GM12878 (cell line): ENCODE results near the gene USP25. TPM values are rescaled to one million over a fixed set of nuclear protein-coding genes. Genes with fewer than 3 reads are reported as not detected.

ENCODE experiments used
- ATAC-seq: fragments of 200-7000 bp; cut with Tn5 transposase; 3 replicates; pipeline ENCODE4 v1.9.1; 2020; ENCODE audit warnings: mild to moderate bottlenecking, moderate library complexity
- BruUV-seq: library from RNA; stranded (reverse); fragments of 400-500 nt; replicated peaks from 2 replicates; lab custom pipeline; 2021; lab: Mats Ljungman, UMichigan
- CTCF ChIA-PET: fragments of 300-600 bp; sonication (Branson Sonifier 250); formaldehyde crosslinking; extraction: SDS; loops from one replicate; lab custom pipeline; 2021; ENCODE audit warnings: inconsistent platforms; lab: Yijun Ruan, JAX
- POLR2A ChIA-PET: fragments of 350-600 bp; formaldehyde crosslinking; extraction: SDS; loops from one replicate; lab custom pipeline; 2021; ENCODE audit warnings: inconsistent platforms; lab: Charles Lee
- RAD21 ChIA-PET: fragments of 300-600 bp; sonication (Branson Sonifier 250); formaldehyde crosslinking; loops from one replicate; lab custom pipeline; 2023; ENCODE audit warnings: antibody characterized with exemption; ENCODE audit not compliant: unreplicated experiment; lab: Charles Lee
- SMC1A ChIA-PET: fragments of 300-600 bp; sonication (Branson Sonifier 250); formaldehyde crosslinking; loops from one replicate; lab custom pipeline; 2023; ENCODE audit not compliant: unreplicated experiment, uncharacterized antibody; lab: Charles Lee
- DNase-seq: peaks from one replicate; pipeline ENCODE4 v3.0.0-alpha.2; 2011; ENCODE audit warnings: low read depth, low spot score
- FAIRE-seq: peaks from 3 replicates; lab custom pipeline; 2011; peaks lifted over from hg19 to GRCh38; lab: Jason Lieb, UNC
- H2AFZ ChIP-seq: 2 replicates; pipeline ENCODE4 v1.6.0; 2011; ENCODE audit warnings: low read depth, low read length, control low read depth; ENCODE audit not compliant: control insufficient read depth
- H3K27ac ChIP-seq: 2 replicates; pipeline ENCODE4 v1.5.1; 2011; ENCODE audit warnings: control low read depth; ENCODE audit not compliant: control insufficient read depth, insufficient read depth
- H3K27me3 ChIP-seq, 2 experiments: replicated peaks in 1 of 2; 2 replicates each; pipeline versions ENCODE4 v1.6.0 to v1.6.1; 2011; ENCODE audit warnings: low read length in 1 of 2; ENCODE audit not compliant: control insufficient read depth in 2 of 2, insufficient read depth in 2 of 2
- H3K36me3 ChIP-seq, 2 experiments: 2 replicates each; pipeline ENCODE4 v1.5.1; 2011; ENCODE audit warnings: low read length in 1 of 2; ENCODE audit not compliant: control insufficient read depth in 2 of 2, insufficient read depth in 2 of 2
- H3K4me1 ChIP-seq: 2 replicates; pipeline ENCODE4 v1.6.1; 2011; ENCODE audit warnings: mild to moderate bottlenecking, low read length, moderate library complexity, mixed read lengths; ENCODE audit not compliant: control insufficient read depth, insufficient read depth
- H3K4me2 ChIP-seq: 2 replicates; pipeline ENCODE4 v1.6.0; 2011; ENCODE audit warnings: control low read depth; ENCODE audit not compliant: control insufficient read depth, insufficient read depth
- H3K4me3 ChIP-seq: fragments of 200-600 bp; sonication (generic); 2 replicates; pipeline ENCODE4 v1.5.1; 2016
- H3K79me2 ChIP-seq: 2 replicates; pipeline ENCODE4 v1.6.0; 2011; ENCODE audit warnings: low read length; ENCODE audit not compliant: control insufficient read depth, insufficient read depth
- H3K9ac ChIP-seq: 2 replicates; pipeline ENCODE4 v1.8.0; 2011; ENCODE audit warnings: low read length, control low read depth, mixed read lengths; ENCODE audit not compliant: control insufficient read depth, insufficient read depth
- H3K9me3 ChIP-seq: replicated peaks from 3 replicates; pipeline ENCODE4 v1.5.1; 2011; ENCODE audit warnings: mild to moderate bottlenecking, low read length; ENCODE audit not compliant: control insufficient read depth, insufficient read depth
- H4K20me1 ChIP-seq: 2 replicates; pipeline ENCODE4 v1.6.0; 2011; ENCODE audit not compliant: control insufficient read depth, insufficient read depth
- CHD4 ChIP-seq: fragments of 200-600 bp; sonication (generic); IDR thresholded peaks from 2 replicates; pipeline ENCODE4 v1.6.1; 2016; ENCODE audit warnings: mild to moderate bottlenecking
- GATAD2B ChIP-seq: fragments of 450-650 bp; conservative IDR thresholded peaks from 2 replicates; pipeline ENCODE4 v1.6.1; 2017; ENCODE audit warnings: low read depth, mild to moderate bottlenecking, moderate library complexity
- IRF3 ChIP-seq: fragments of 450-650 bp; IDR thresholded peaks from 2 replicates; pipeline ENCODE4 v1.6.1; 2014; ENCODE audit warnings: mild to moderate bottlenecking
- MXI1 ChIP-seq: fragments of 150-350 bp; IDR thresholded peaks from 2 replicates; pipeline ENCODE4 v1.6.1; 2011; ENCODE audit warnings: low read depth, mild to moderate bottlenecking, inconsistent platforms, low read length, improper control_type of control experiment
- MYC ChIP-seq: IDR thresholded peaks from 2 replicates; pipeline ENCODE4 v1.6.1; 2011; ENCODE audit warnings: mild to moderate bottlenecking, low read length, moderate library complexity, inconsistent platforms; ENCODE audit not compliant: insufficient read depth, insufficient replicate concordance, insufficient read length, severe bottlenecking
- SIN3A ChIP-seq: IDR thresholded peaks from 2 replicates; pipeline ENCODE4 v1.6.1; 2012; ENCODE audit warnings: low read depth, low read length, improper control_type of control experiment
- SMAD1 ChIP-seq: fragments of 450-650 bp; IDR thresholded peaks from 2 replicates; pipeline ENCODE4 v1.6.1; 2018; ENCODE audit warnings: mild to moderate bottlenecking, low read depth; ENCODE audit not compliant: partially characterized antibody
- ZNF687 ChIP-seq: fragments of 450-650 bp; IDR thresholded peaks from 2 replicates; pipeline ENCODE4 v1.6.1; 2017; ENCODE audit warnings: mild to moderate bottlenecking, moderate library complexity
- WGBS: methylation state at CpG from one replicate; pipeline ENCODE4 v1.1.6; 2016; ENCODE audit warnings: low lambda C conversion rate; ENCODE audit not compliant: insufficient replicate concordance, insufficient coverage; ENCODE audit errors: missing lambda C conversion rate; 5-methylcytosine and 5-hydroxymethylcytosine counted together
- in situ Hi-C: fragments of 300-500 bp; cut with MboI; formaldehyde crosslinking; loops from 9 replicates; pipeline ENCODE4 v1.14.3; 2018; ENCODE audit warnings: mixed read lengths
- intact Hi-C: fragments of 100-400 bp; cut with micrococcal nuclease; formaldehyde crosslinking; loops from one replicate; pipeline ENCODE4 v1.14.2; 2022; ENCODE audit not compliant: unreplicated experiment
- polyA plus RNA-seq, 11 experiments: library from polyadenylated mRNA; depleted of rRNA in 4 of 11; unstranded in 6 of 11; stranded (reverse) in 5 of 11; fragments of >200 nt; fragmentation: Nextera tagmentation in 4 of 11; fragmentation: Illumina TruSeq in 1 of 11; extraction: Ambion mirVana in 4 of 11; extraction: Trizol in 1 of 11; gene quantifications; 1 replicate in 1 of 11; 2 replicates in 10 of 11; pipeline versions ENCODE4 v1.2.1 to v1.2.3, GENCODE V29; 2011 to 2016; ENCODE audit warnings: inconsistent platforms in 2 of 11, missing spikeins in 2 of 11, low read depth in 1 of 11
- total RNA-seq, 4 experiments: library from RNA; depleted of rRNA in 3 of 4; stranded (reverse); fragments of >200 nt in 3 of 4; fragmentation: Illumina TruSeq in 1 of 4; extraction: Trizol in 1 of 4; gene quantifications; 2 replicates each; pipeline versions ENCODE4 v1.2.1 to v1.2.3, GENCODE V29; 2013 to 2021

The USP25 gene
- total and polyA plus RNA-seq, 10 of the 15 experiments (the other 5 are each of a cell fraction or from before 2014, with no cell fraction given), result 1.5 to 31.3 (median 23.4) TPM

GRCh38 chr21:15848634-15849560 is 119.1 kb downstream of the USP25 start:
- Histone ChIP-seq H3K4me3 (no peak overlapping the region), H3K36me3 (no peaks in the 10 kb centered on the region), H3K4me2 (no peak overlapping the region), H3K9ac (no peak overlapping the region), H3K27me3 (no peaks in the 10 kb centered on the region), H3K9me3 (no peaks in the 10 kb centered on the region), H2AFZ (no peak overlapping the region), H3K79me2 (no peaks in the 10 kb centered on the region), H4K20me1 (no peaks in the 10 kb centered on the region), H3K27ac (no peak overlapping the region), H3K4me1 (no peaks in the 10 kb centered on the region)
- SMC1A ChIA-PET, result no interaction called here
- intact Hi-C loops (no loop called here), in situ Hi-C loops (no loop called here)
- DNase-seq, result no peak
- no peak for FAIRE-seq
- ATAC-seq, result no peak
- RAD21 ChIA-PET, result no interaction called here
- 97% methylated on average over 4 of the region's 4 CpGs for whole genome bisulfite sequencing
- BruUV-seq, result no TSS peak
- CTCF ChIA-PET, result no interaction called here
- POLR2A ChIA-PET, result no interaction called here
- TF ChIP-seq CHD4, result no peak
- TF ChIP-seq GATAD2B, result no peak
- TF ChIP-seq IRF3, result no peak
- no peak for TF ChIP-seq MYC
- no peak for TF ChIP-seq ZNF687
- no peak for TF ChIP-seq SMAD1
- TF ChIP-seq SIN3A, result no peak
- TF ChIP-seq MXI1, result no peak
